ENCODE measurements around the gene FGF2.
A peak's percentile ranks its signal among the peaks of the same experiment; 100 is the strongest.
"Not testable (repeated sequence)": the region's sequence is repeated elsewhere in the genome, so short reads cannot be mapped to it uniquely, and the experiment has no call there.

The FGF2 gene

DNA sequence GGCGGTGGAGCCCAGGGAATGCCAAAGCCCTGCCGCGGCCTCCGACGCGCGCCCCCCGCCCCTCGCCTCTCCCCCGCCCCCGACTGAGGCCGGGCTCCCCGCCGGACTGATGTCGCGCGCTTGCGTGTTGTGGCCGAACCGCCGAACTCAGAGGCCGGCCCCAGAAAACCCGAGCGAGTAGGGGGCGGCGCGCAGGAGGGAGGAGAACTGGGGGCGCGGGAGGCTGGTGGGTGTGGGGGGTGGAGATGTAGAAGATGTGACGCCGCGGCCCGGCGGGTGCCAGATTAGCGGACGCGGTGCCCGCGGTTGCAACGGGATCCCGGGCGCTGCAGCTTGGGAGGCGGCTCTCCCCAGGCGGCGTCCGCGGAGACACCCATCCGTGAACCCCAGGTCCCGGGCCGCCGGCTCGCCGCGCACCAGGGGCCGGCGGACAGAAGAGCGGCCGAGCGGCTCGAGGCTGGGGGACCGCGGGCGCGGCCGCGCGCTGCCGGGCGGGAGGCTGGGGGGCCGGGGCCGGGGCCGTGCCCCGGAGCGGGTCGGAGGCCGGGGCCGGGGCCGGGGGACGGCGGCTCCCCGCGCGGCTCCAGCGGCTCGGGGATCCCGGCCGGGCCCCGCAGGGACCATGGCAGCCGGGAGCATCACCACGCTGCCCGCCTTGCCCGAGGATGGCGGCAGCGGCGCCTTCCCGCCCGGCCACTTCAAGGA is at the start of gene FGF2:
TSS of gene FGF2 (plus strand) at position 279 of the 705 bp plus-strand sequence. CDS start at position 623, 344 bp downstream.
- peak; percentile 91 for DNase-seq

GRCh38 chr4:122776916-122777315 is 49.7 kb upstream of the FGF2 start:
- no peak for DNase-seq

- DNase-seq: no peak
These were observed 48.6 kb upstream of the FGF2 start for GRCh38 chr4:122777846-122778673.

DNA sequence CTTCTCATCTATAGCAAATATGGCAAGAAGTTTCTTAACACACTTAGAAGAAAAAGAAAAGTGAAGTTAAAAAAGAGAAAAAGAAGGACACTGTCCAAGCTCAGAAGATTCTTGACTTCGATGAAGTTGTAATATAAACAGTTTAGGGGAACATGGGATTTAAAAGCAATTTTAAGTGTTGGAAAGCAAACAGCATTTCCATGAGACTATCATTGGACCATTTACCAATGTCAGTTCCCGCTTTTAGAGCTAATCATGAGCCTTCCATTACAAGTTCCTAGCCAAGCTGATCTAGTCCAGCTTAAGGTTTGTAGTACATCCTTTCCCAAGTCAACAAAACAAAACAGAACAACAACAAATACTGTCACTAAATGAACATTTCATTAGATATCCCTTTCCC is 45.1 kb upstream of the FGF2 start:
- no peak for DNase-seq

DNA sequence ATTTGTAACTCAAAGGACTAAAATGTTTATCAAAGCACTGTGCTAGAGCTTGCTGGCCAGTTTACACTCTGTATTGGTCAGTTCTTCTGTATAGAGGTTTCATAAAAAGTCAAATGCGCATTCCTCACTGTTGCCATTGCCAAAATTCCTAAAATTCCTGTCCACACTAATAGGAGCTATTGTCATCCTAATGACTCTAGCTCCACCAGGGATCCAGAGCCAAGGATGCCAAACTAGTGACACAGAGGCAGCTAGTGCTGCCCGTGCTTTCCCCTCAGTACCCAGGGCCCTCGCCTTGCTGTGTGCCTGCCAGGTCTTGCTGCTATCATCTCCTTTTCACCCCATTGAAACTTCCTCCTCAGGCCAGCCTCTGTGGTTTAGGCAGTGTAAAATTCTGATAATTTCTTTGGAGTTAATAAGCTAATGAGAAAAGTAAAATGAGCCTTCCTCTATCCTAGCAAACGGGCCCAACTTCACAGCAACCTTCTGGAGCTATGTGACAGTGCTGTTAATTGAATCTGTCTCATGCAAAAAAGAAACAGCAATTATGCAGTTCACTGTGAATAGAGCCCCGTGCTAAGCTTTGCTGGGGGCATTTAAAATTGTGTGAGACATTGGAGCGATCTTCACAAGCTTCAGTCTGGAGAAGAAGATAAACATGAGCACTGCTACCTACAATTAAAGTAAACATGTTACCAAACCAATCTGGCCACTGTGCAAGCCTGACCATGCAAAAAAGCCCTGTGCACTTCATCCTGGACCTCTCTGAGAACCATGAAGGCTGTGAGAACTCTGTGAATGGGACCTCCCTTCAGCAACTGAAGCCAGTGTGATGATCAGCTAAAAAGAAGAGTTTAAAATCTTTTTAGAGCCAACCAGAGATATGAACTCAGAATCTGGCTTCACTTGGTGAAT is 43.1 kb upstream of the FGF2 start:
- DNase-seq: no peak

GRCh38 chr4:122784261-122784660 is 42.4 kb upstream of the FGF2 start:
- no peak for DNase-seq

GRCh38 chr4:122785099-122785498 is 41.5 kb upstream of the FGF2 start:
- DNase-seq: no peak

DNA sequence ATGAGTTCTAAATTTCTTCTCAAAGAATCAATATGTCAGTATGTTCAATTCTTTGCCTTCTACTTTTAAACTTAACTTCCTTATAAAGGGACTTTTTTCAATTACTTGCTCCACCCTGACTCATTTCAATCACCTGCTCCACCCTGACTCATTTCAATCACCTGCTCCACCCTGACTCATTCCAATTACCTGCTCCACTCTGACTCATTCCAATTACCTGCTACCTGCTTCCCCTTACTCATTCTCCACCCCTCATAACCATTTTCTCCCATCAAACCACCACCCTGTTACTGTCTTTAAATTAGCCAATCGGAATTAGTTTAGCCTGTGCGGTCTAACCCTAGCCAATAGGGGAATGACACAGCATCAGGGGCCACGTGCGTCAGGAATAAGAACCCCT is 40.3 kb upstream of the FGF2 start:
- not testable (repeated sequence) for DNase-seq

- DNase-seq: not testable (repeated sequence)
These were observed 39.7 kb upstream of the FGF2 start for GRCh38 chr4:122786920-122787319.

DNA sequence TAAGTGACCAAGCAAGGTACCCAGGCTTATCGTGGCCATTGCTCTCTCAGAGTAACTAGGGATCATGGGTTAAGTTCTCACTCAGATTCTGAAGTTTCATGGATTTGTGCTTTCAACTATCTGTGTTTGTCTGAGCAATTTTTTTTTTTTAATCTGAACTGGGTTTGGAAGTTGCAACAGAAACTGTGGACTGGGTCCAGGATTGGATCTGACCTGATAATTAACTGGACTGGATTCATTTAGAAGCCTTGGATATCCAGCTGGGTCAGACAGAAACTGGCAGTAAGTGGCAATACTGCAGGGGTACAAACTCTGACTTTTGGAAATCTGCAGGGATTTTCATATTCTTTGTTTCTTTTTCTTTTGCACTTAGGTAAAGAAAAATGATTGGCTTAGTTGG is 38.7 kb upstream of the FGF2 start:
- no peak for DNase-seq

DNA sequence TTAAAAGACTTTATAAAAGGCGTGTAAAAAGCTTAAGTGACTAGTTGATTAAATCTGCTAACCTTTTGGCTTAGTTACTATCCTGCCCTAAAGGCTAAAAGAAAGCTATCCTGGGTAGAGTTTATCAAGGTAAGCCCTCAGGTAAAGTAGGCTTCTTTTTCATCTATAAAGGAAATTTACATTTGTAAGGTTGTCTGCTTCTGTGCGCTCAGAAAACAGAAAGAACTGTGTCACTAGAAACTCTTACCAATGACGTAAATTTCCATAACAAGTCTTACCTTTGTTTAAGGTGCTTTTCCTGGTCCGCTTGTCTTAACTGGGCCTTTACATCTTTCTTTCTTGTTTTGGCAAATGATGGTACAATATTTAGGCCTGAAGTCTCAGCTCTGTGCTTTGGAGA is 37.7 kb upstream of the FGF2 start:
- DNase-seq: no peak

- DNase-seq: no peak
These were observed 32.8 kb upstream of the FGF2 start for GRCh38 chr4:122793811-122794210.

DNA sequence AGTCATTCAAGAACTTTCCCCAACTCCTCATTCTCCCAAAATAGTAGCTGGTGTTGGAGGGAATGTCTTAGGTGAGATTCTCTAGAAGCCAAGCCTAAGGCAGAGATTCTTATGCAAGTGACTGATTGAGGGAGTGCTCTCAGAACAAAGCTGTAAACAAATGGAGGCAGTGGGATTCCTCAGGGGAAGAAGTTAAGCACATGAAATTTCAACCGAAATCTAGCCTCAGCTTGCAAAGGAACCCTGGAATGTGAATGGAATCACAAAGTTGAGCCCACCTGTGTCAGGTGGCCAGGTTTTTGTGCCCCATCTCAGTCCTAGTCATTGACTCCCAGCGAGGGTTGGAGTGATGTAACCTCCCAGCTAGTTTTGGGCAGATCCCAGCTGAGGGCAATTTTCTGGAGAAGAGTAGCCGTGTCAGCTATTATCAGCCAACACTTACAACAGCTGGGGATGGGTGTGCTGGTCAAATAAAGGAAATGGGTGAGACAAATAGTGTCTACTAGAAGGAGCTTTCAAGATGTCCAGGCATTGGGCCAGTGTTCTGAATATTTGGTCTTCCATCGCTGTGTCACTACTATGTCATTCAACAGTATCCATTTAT is 29.7 kb upstream of the FGF2 start:
- DNase-seq: no peak

GRCh38 chr4:122797405-122798094 is 29.1 kb upstream of the FGF2 start:
- no peak for DNase-seq

DNA sequence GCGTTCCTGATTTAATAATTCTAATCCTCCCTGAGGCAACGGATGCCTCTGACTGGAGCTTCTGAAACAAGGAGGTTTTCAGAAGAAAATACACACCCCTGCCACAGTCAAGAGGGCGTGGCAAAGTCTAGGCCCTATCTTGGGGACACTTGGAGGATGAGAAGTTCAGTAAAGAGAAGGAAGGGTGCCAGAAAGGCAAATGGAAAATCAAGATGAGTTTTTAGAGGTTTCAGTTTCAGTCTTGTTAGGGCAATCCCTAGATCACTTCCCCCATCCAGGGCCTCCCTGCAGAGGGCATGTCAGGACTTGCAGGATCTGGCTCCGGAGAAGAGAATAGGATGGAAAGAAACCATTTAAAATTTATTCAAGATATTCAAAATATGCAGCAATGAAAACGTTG is 28.5 kb upstream of the FGF2 start:
- no peak for DNase-seq

- no peak for DNase-seq
These were observed 27.7 kb upstream of the FGF2 start for GRCh38 chr4:122798917-122799316.

GRCh38 chr4:122803788-122804208 is 22.8 kb upstream of the FGF2 start:
- no peak for DNase-seq

DNA sequence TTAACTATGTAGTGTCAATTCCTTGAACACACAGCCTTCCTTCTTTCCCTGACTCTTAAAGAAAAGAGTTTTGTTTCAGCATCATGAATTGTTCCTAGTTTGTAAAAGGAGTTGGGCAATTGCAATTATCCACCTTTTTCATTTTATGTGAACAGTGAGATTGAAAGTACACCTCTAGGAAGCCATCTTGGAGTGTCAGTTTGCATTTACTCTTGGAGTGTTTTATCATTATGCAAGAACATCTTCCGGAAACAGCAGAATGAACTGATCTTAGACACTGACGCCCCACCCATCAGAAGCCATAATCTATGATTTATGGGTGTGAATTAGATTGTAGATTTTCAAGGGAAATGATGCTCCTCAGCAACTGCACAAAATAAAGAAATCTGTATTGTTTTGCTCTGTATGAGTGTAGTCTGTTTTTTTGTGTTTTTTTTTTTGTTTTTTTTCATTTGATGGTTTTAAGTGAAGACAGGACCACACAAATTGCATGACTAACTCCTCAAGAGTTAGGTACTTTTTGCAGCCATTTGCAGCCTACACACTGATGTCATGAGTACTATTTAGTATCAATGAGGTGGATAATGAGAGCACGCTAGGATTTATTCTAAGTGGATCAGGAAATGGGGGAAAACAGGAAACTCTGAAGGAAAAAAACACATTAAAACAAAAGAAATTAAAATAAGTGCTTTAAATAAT is 19.5 kb upstream of the FGF2 start:
- no peak for DNase-seq

DNA sequence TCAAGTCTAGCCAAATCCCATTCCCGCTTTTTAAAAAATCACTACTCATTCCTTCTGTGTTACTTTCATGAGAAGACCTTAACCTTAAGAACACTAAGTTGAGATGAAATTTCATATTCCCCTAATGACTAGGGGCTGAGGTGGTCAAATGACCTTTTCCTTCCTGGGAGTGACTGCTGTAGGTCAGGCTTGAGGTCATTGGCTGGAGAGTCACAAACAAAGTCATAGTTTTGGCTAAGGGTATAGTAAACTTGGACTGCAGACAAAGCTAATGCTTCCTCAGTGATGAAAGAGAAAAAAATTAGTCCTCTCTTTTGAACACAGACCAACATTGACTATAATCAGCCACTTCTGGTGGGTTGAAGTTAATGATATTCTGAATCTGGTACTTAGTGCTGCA is 16.0 kb upstream of the FGF2 start:
- DNase-seq: no peak

- DNase-seq: not testable (repeated sequence)
These were observed 14.8 kb upstream of the FGF2 start for GRCh38 chr4:122811781-122812180.

DNA sequence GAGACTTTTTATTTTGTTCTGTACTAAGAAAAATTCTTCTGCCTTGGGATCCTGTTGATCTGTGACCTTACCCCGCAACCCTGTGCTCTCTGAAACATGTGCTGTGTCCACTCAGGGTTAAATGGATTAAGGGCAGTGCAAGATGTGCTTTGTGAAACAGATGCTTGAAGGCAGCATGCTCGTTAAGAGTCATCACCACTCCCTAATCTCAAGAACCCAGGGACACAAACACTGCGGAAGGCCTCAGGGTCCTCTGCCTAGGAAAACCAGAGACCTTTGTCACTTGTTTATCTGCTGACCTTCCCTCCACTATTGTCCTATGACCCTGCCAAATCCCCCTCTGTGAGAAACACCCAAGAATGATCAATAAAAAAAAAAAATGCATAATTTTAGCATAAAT is 13.8 kb upstream of the FGF2 start:
- not testable (repeated sequence) for DNase-seq
